Endothelial cell of umbilical vein (primary cell): Measurements from ENCODE around the gene GRM8. TPM values are rescaled to one million over a fixed set of nuclear protein-coding genes. Genes with fewer than 3 reads are reported as not detected.

ENCODE experiments used
- BruUV-seq: library from RNA; stranded (reverse); fragments of 400-500 nt; replicated peaks from 2 replicates; lab custom pipeline; 2021; lab: Mats Ljungman, UMichigan
- CTCF ChIA-PET: fragments of 300-600, 350-600 bp; sonication (Branson Sonifier 250); formaldehyde crosslinking; loops from one replicate; lab custom pipeline; 2021; ENCODE audit warnings: antibody characterized with exemption, inconsistent platforms; lab: Charles Lee
- POLR2A ChIA-PET: fragments of 300-600, 350-600 bp; sonication (Branson Sonifier 250); formaldehyde crosslinking; loops from one replicate; lab custom pipeline; 2021; ENCODE audit warnings: antibody characterized with exemption, inconsistent platforms; lab: Charles Lee
- DNase-seq: peaks from one replicate; pipeline ENCODE4 v3.0.0-alpha.2; 2011; ENCODE audit warnings: low read depth, low spot score
- FAIRE-seq: peaks from 2 replicates; lab custom pipeline; 2011; peaks lifted over from hg19 to GRCh38; lab: Jason Lieb, UNC
- H2AFZ ChIP-seq: 2 replicates; pipeline ENCODE4 v1.6.0; 2012; ENCODE audit warnings: low read depth, low read length, control low read depth, inconsistent platforms
- H3K27ac ChIP-seq: 2 replicates; pipeline ENCODE4 v1.5.1; 2011; ENCODE audit warnings: low read depth, mild to moderate bottlenecking, control low read depth, low read length, moderate library complexity; ENCODE audit not compliant: insufficient read depth
- H3K27me3 ChIP-seq, 2 experiments: 2 replicates each; pipeline versions ENCODE4 v1.6.0 to v1.6.1; 2011; ENCODE audit warnings: low read length in 2 of 2, mixed read lengths in 1 of 2; ENCODE audit not compliant: control insufficient read depth in 2 of 2, insufficient read depth in 2 of 2
- H3K36me3 ChIP-seq, 2 experiments: 2 replicates in 1 of 2; 3 replicates in 1 of 2; pipeline ENCODE4 v1.5.1; 2011; ENCODE audit warnings: low read length in 2 of 2, mild to moderate bottlenecking in 1 of 2, moderate library complexity in 1 of 2; ENCODE audit not compliant: control insufficient read depth in 2 of 2, insufficient read depth in 2 of 2; ENCODE audit errors: extremely low read depth in 1 of 2
- H3K4me1 ChIP-seq: 3 replicates; pipeline ENCODE4 v1.5.1; 2011; ENCODE audit warnings: mild to moderate bottlenecking, low read length; ENCODE audit not compliant: control insufficient read depth, insufficient read depth; ENCODE audit errors: extremely low read depth
- H3K4me2 ChIP-seq: 2 replicates; pipeline ENCODE4 v1.6.1; 2011; ENCODE audit warnings: low read length, control low read depth, mixed read lengths; ENCODE audit not compliant: insufficient read depth
- H3K4me3 ChIP-seq, 3 experiments: fragments of 200-600 bp in 1 of 3; sonication (generic), shearing (Covaris generic) in 1 of 3; replicated peaks in 1 of 3; 2 replicates each; pipeline ENCODE4 v1.5.1; 2011 to 2016; ENCODE audit warnings: control low read depth in 3 of 3, low read length in 3 of 3, mild to moderate bottlenecking in 2 of 3, inconsistent platforms in 1 of 3, low read depth in 1 of 3, moderate library complexity in 1 of 3; ENCODE audit not compliant: insufficient read depth in 1 of 3
- H3K79me2 ChIP-seq: 2 replicates; pipeline ENCODE4 v1.6.0; 2012; ENCODE audit warnings: low read length, inconsistent platforms; ENCODE audit not compliant: control insufficient read depth, insufficient read depth
- H3K9ac ChIP-seq: replicated peaks from 2 replicates; pipeline ENCODE3; 2011; ENCODE audit warnings: low read length, control low read depth; ENCODE audit not compliant: insufficient read depth; ENCODE audit errors: extremely low read depth
- H3K9me1 ChIP-seq: replicated peaks from 3 replicates; pipeline ENCODE4 v1.6.0; 2011; ENCODE audit warnings: mild to moderate bottlenecking, low read length; ENCODE audit not compliant: control insufficient read depth, insufficient read depth; ENCODE audit errors: extremely low read depth
- H3K9me3 ChIP-seq: replicated peaks from 2 replicates; pipeline ENCODE4 v1.5.1; 2012; ENCODE audit warnings: low read length, inconsistent platforms; ENCODE audit not compliant: control insufficient read depth, insufficient read depth
- H4K20me1 ChIP-seq: replicated peaks from 2 replicates; pipeline ENCODE3; 2011; ENCODE audit warnings: mild to moderate bottlenecking, low read length; ENCODE audit not compliant: control insufficient read depth, insufficient read depth; ENCODE audit errors: extremely low read depth
- CTCF ChIP-seq, 2 donors: IDR thresholded peaks; 1 replicate in 1 of 2; 2 replicates in 1 of 2; pipeline ENCODE4 v1.5.1; 2011; ENCODE audit warnings: low read length in 2 of 2, mild to moderate bottlenecking in 2 of 2, moderate library complexity in 2 of 2, control low read depth in 1 of 2, inconsistent platforms in 1 of 2, low read depth in 1 of 2; ENCODE audit not compliant: insufficient read depth in 1 of 2; ENCODE audit errors: extremely low read depth in 1 of 2
- EZH2 ChIP-seq: IDR thresholded peaks from 2 replicates; pipeline ENCODE4 v1.6.1; 2012; ENCODE audit warnings: borderline replicate concordance, low read depth, mild to moderate bottlenecking, moderate library complexity, low read length, inconsistent platforms; ENCODE audit not compliant: severe bottlenecking
- GATA2 ChIP-seq: IDR thresholded peaks from 2 replicates; pipeline ENCODE4 v1.7.0; 2011; ENCODE audit warnings: low read depth, mild to moderate bottlenecking, moderate library complexity, mixed read lengths, low read length; ENCODE audit not compliant: insufficient read length, insufficient read depth
- JUN ChIP-seq: IDR thresholded peaks from 2 replicates; pipeline ENCODE4 v1.6.1; 2011; ENCODE audit warnings: borderline replicate concordance, low read depth; ENCODE audit not compliant: insufficient read length, insufficient read depth
- MAX ChIP-seq: IDR thresholded peaks from 2 replicates; pipeline ENCODE4 v1.6.1; 2011; ENCODE audit not compliant: insufficient read depth, insufficient read length
- POLR2AphosphoS5 ChIP-seq: IDR thresholded peaks from 2 replicates; pipeline ENCODE4 v1.6.1; 2012; ENCODE audit warnings: low read depth, mild to moderate bottlenecking, control low read depth, low read length, moderate library complexity; ENCODE audit not compliant: insufficient read depth
- dilution Hi-C: fragments of 300-500 bp; cut with MboI; formaldehyde crosslinking; loops from one replicate; pipeline ENCODE4 v1.15.0; 2019; ENCODE audit warnings: low sequenced_read_pairs; ENCODE audit not compliant: extremely low pct_ligation_motif_present
- intact Hi-C: fragments of 100-400 bp; cut with micrococcal nuclease; formaldehyde crosslinking; loops from one replicate; pipeline ENCODE4 v1.10.0; 2022
- polyA plus RNA-seq, 4 experiments: library from polyadenylated mRNA; depleted of rRNA in 3 of 4; stranded (reverse) in 3 of 4; unstranded in 1 of 4; fragments of >200 nt; gene quantifications; 2 replicates each; pipeline versions ENCODE4 v1.2.1 to v1.2.3, GENCODE V29; 2011 to 2012; ENCODE audit warnings: missing spikeins in 1 of 4
- total RNA-seq: library from RNA; stranded (reverse); gene quantifications from 2 replicates; pipeline ENCODE4 v1.2.3, GENCODE V29; 2021

The GRM8 gene
- total and polyA plus RNA-seq, 2 donors (not counting 3 experiments of a cell fraction or from before 2014, with no cell fraction given) = not detected

- Histone ChIP-seq H4K20me1 (no peaks in the 10 kb centered on the region), H3K4me1 (peaks cover 5% of the 10 kb centered on the region), H3K9me1 (no peaks in the 10 kb centered on the region), H3K36me3 (no peaks in the 10 kb centered on the region), H3K27me3 (no peaks in the 10 kb centered on the region), H3K27ac (no peak overlapping the region), H3K4me3 (no peak overlapping the region), H3K79me2 (no peaks in the 10 kb centered on the region), H3K9me3 (no peaks in the 10 kb centered on the region), H3K9ac (no peak overlapping the region), H3K4me2 (no peak overlapping the region), H2AFZ (no peak overlapping the region)
- ChIA-PET POLR2A (no interaction called here), CTCF (interaction anchor here (0.6 to 1.6 kb wide), 3 partner anchors 11 to 28 kb away, joined by 3 to 7 read pairs (median 4); no protein-coding TSS in a partner anchor)
- TF ChIP-seq CTCF (IDR thresholded peaks at IDR 0.05; ENCODE audit: extremely low read depth in 1 of 2, insufficient read depth in 1 of 2, low read depth in 1 of 2, low read length in 2 of 2) (no peak), JUN (no peak), POLR2AphosphoS5 (no peak), MAX (no peak), GATA2 (no peak), EZH2 (no peak)
- intact Hi-C loops = loop anchor here (2.0 kb wide), 1 partner anchor 28 kb away; no protein-coding TSS in a partner anchor
- BruUV-seq = no TSS peak
- no peak for FAIRE-seq
- DNase-seq = no peak
- dilution Hi-C loops = no loop called here
Observed at GRCh38 chr7:126728967-126729366, 523.8 kb downstream of the GRM8 start.
